ENCODE results near the gene CASP1.
"Not testable (repeated sequence)": the region's sequence is repeated elsewhere in the genome, so short reads cannot be mapped to it uniquely, and the experiment has no call there.

The CASP1 gene

DNA sequence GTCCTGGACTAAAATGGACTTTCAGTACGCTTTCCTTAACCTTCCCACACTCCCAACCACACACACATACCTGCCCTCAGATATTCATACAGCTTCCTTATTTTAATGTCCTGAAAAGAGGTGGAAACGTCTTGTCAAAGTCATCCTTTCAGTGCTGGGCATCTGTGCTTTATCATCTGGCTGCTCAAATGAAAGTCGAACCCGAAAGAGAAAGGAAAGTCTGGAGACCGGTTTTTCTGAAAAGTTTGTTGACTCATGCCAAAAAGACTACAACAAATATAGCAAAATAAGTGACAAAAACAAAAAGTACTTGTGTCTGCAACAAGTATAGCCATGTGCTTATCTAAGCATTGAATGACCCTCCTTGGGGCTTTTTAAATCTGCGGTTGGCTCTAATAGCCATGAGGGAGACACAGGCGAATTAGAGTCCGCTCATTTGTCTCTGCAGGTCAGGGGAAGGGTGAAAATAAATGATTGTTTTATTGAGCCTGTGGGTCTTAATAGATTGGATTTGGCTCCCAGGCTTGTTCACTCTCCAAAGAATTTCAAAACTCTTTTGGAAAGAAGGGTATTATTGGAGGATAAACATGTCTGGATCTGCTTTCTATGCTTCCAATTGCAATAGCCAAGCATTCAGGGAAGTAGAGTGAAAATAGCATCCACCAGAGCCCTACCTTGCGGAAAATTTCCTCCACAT, 28.4 kb upstream of the CASP1 start:
- not testable (repeated sequence) for H2AFZ ChIP-seq (ENCODE audit: low read depth, low read length); H3K4me1 ChIP-seq (ENCODE audit: insufficient read depth, low read length); H3K36me3 ChIP-seq (ENCODE audit: insufficient read depth, low read length); H3K9me3 ChIP-seq (ENCODE audit: low read length); H3K27me3 ChIP-seq (ENCODE audit: insufficient read depth, low read length); H3K4me3 ChIP-seq (ENCODE audit: low read length)

DNA sequence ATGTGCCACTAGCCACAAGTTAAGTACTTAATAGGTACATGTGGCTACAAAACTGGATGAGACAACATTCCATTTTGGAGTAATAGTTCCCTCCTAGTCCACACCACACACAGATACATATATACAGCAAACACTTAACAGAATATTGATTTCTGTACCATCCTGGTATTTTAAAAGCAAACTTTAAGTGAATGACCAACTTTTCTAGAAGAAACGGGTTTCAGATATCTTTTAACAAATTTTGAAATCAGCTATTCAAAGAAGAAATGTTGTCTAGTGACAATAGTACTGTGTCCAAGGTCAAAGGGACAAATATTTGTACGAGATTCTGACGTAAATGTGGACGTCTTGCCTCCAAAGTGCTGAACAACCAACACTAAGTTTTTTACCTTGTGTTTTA, 22.5 kb upstream of the CASP1 start:
- Histone ChIP-seq H2AFZ (ENCODE audit: low read depth, low read length) (no peak overlapping the region), H3K4me3 (ENCODE audit: low read length) (no peak overlapping the region), H3K4me1 (ENCODE audit: insufficient read depth, low read length) (no peaks in the 10 kb centered on the region)

DNA sequence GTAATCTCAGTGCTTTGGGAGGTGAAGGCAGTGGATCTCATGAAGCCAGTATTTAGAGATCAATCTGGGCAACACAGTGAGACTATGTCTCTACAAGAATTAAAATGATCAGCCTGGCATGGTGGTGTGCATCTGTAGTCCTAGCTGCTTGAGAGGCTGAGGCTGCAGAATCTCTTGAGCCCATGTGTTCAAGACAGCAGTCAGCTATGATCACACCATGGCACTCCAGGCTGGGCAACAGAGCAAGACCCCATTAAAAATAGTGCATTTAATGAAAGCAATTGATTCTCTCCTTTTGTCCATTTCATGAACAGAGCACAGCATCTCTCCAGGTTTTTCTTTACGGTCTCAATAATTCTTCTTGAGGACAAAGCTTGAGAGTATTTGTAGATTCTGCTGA, 21.5 kb upstream of the CASP1 start:
- no peaks in the 10 kb centered on the region for H3K36me3 ChIP-seq (ENCODE audit: insufficient read depth, low read length)
- H3K4me3 ChIP-seq (ENCODE audit: low read length) = no peak overlapping the region
- no peaks in the 10 kb centered on the region for H3K4me1 ChIP-seq (ENCODE audit: insufficient read depth, low read length)
- H3K27me3 ChIP-seq (ENCODE audit: insufficient read depth, low read length) = no peaks in the 10 kb centered on the region
- no peaks in the 10 kb centered on the region for H3K9me3 ChIP-seq (ENCODE audit: low read length)
- H2AFZ ChIP-seq (ENCODE audit: low read depth, low read length) = no peak overlapping the region

More for the DNA sequence above, 22.5 kb upstream of the CASP1 start:
- Histone ChIP-seq H3K36me3 (ENCODE audit: insufficient read depth, low read length) (no peaks in the 10 kb centered on the region), H3K9me3 (ENCODE audit: low read length) (no peaks in the 10 kb centered on the region), H3K27me3 (ENCODE audit: insufficient read depth, low read length) (no peaks in the 10 kb centered on the region)

DNA sequence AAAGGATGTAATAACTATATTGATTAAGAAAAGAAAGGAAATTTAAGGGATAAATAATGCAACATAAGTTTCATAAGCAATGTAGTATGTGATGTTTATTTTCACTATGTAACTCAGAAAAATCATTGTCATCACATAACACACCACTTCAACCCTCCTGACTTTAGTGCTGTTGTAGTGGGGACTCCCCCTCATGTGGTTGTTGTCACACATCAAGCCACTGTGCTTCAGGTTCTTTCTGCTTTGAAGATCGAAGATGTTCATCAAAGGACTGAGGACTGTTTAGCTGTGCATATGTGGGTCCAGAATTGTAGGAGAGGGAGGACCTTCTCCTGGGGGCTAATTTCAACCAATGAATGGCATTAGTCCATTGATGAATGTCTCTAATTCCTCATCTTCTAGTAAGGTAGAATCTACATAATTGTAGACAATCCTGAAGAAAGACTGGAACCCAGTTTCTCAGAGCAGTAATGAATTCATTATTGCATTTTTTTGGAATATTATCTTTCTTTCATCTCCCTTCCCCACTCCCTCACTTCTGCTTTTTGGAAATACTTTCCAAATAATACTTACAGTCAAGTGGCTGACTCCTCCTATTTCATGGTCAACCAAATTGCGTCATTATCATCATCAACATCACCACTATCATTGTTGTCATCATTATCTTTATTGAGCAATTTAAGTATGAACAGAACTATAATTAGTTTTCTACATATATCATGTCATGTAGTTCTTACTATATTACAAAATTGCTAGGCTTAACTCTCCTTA, 20.0 kb upstream of the CASP1 start:
- H3K9me3 ChIP-seq (ENCODE audit: low read length) = no peaks in the 10 kb centered on the region
- H3K4me1 ChIP-seq (ENCODE audit: insufficient read depth, low read length) = no peaks in the 10 kb centered on the region
- no peaks in the 10 kb centered on the region for H3K36me3 ChIP-seq (ENCODE audit: insufficient read depth, low read length)
- no peak overlapping the region for H2AFZ ChIP-seq (ENCODE audit: low read depth, low read length)
- no peak overlapping the region for H3K4me3 ChIP-seq (ENCODE audit: low read length)
- H3K27me3 ChIP-seq (ENCODE audit: insufficient read depth, low read length) = no peaks in the 10 kb centered on the region

DNA sequence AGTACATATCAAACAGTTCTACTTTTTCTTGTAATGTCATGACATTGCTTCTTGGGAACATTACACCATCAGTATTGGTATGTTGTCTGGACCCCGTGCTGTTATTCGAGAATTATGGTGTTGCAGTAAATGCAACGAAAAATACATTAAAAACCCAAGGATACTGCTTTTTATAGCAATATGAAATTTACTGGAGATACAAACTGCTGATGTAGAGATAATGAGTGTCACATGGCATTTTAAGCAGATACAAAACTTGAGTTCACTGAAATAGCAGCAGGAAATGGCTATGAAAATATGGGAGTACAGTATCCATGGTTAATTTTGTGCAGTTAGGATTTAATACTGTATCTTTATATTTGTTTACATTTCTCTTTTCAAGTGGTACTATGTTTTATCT, 17.5 kb upstream of the CASP1 start:
- Histone ChIP-seq H3K9me3 (ENCODE audit: low read length) (no peaks in the 10 kb centered on the region), H3K4me3 (ENCODE audit: low read length) (no peak overlapping the region), H2AFZ (ENCODE audit: low read depth, low read length) (no peak overlapping the region), H3K36me3 (ENCODE audit: insufficient read depth, low read length) (no peaks in the 10 kb centered on the region), H3K4me1 (ENCODE audit: insufficient read depth, low read length) (peaks cover 5% of the 10 kb centered on the region), H3K27me3 (ENCODE audit: insufficient read depth, low read length) (no peaks in the 10 kb centered on the region)

DNA sequence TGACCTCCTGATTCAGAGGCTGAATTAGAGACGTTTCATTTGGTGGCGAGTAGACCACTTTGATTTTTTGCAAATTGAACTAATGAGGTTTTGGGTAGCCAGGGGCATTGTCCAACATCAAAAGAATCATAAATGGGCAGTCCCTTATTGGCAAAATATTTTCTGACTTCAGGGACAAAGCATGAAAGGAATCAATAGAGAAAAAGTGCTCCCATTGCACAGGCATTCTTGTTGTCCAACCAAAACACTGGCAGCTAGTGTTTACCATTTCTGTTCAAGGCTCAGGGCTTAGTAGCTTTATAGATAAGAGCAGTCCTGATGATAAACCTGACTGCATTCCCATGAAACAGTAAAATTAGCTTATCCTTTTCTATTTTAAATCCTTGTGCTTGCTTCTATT, 16.6 kb upstream of the CASP1 start:
- Histone ChIP-seq H3K4me1 (ENCODE audit: insufficient read depth, low read length) (peaks cover 14% of the 10 kb centered on the region), H3K36me3 (ENCODE audit: insufficient read depth, low read length) (no peaks in the 10 kb centered on the region), H3K4me3 (ENCODE audit: low read length) (no peak overlapping the region), H2AFZ (ENCODE audit: low read depth, low read length) (no peak overlapping the region), H3K9me3 (ENCODE audit: low read length) (no peaks in the 10 kb centered on the region), H3K27me3 (ENCODE audit: insufficient read depth, low read length) (no peaks in the 10 kb centered on the region)

DNA sequence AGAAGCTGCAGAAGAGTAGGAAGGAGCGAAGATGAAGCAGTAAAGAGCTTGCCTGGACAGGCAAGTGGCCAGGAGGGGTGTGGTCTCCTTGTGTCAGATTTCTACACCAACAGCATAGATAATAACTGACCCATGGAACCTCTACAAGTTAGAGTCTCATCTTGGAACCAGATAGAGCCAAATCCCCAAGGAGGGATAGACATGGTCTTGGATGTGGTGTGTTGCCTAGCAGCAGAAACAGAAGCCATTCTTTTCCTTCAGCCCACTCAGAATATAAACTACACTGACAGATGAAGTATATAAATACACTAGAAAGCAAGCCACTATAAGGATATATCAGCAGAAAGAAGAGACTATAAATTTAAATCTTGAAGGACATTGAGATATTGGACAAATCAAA, 14.5 kb upstream of the CASP1 start:
- Histone ChIP-seq H3K36me3 (ENCODE audit: insufficient read depth, low read length) (no peaks in the 10 kb centered on the region), H2AFZ (ENCODE audit: low read depth, low read length) (no peak overlapping the region), H3K27me3 (ENCODE audit: insufficient read depth, low read length) (no peaks in the 10 kb centered on the region), H3K4me3 (ENCODE audit: low read length) (no peak overlapping the region), H3K4me1 (ENCODE audit: insufficient read depth, low read length) (peaks cover 16% of the 10 kb centered on the region), H3K9me3 (ENCODE audit: low read length) (no peaks in the 10 kb centered on the region)

DNA sequence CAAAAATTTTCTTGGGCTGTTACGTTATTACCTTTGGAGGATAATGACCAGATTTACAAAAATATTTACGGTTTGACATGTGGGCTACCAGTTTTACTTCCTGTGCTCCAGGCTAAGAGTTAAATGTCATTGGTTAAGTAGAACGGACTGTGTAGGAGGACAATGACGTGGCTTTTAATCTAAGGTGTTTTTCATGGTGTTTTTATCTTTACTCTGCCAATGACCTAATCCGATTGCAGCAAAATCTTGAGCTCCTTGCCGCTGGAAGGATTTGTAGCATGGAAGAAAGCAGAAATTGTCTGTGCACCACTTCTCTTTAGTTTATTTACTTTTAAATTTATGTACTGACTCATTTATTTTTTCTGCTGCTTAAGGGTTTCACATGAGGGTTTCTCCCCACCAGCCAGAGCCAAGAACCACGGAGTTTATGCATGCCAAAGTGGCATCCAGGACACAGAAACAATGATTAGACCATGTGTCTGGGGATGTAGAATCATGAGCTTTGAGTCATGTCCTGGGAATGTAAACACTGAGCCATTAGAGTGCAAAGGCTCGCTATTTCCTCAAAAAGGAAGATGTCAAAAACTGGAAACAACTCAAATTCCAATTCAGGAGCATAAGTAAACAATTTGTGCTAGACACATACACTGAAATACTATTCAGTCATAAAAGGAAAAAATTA, 12.1 kb upstream of the CASP1 start:
- H3K36me3 ChIP-seq (ENCODE audit: insufficient read depth, low read length) = no peaks in the 10 kb centered on the region
- no peaks in the 10 kb centered on the region for H3K9me3 ChIP-seq (ENCODE audit: low read length)
- no peaks in the 10 kb centered on the region for H3K27me3 ChIP-seq (ENCODE audit: insufficient read depth, low read length)
- H3K4me3 ChIP-seq (ENCODE audit: low read length) = no peak overlapping the region
- H3K4me1 ChIP-seq (ENCODE audit: insufficient read depth, low read length) = peaks cover 16% of the 10 kb centered on the region
- H2AFZ ChIP-seq (ENCODE audit: low read depth, low read length) = no peak overlapping the region

DNA sequence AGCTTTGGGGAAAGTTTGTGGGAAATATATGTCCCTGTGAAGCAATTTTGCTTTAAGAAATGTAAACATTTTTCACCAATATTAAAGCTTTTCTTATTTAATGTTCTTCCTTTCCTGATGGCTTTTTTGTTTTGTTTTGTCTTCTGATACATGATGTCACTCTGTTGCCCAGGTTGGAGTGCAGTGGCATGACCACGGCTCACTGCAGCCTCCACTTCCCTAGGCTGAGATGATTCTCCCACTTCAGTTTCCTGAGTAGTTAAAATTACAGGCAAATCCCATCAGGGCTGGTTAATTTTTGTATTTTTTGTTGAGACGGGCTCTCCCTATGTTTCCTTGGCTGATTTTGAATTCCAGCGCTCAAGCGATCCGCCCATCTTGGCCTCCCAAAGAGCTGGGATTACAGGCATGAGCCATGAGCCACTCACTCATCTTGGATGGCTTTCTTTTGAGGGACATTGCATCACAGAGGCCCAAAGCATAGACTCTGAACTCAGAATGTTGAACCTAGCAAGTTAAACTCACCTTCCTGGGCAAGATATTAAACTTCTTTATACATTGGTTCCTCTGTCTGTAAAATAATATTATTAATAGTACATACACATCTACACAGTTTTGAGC, 10.8 kb upstream of the CASP1 start:
- no peaks in the 10 kb centered on the region for H3K9me3 ChIP-seq (ENCODE audit: low read length)
- no peaks in the 10 kb centered on the region for H3K36me3 ChIP-seq (ENCODE audit: insufficient read depth, low read length)
- H2AFZ ChIP-seq (ENCODE audit: low read depth, low read length) = no peak overlapping the region
- no peaks in the 10 kb centered on the region for H3K27me3 ChIP-seq (ENCODE audit: insufficient read depth, low read length)
- H3K4me3 ChIP-seq (ENCODE audit: low read length) = no peak overlapping the region
- H3K4me1 ChIP-seq (ENCODE audit: insufficient read depth, low read length) = peaks cover 16% of the 10 kb centered on the region

DNA sequence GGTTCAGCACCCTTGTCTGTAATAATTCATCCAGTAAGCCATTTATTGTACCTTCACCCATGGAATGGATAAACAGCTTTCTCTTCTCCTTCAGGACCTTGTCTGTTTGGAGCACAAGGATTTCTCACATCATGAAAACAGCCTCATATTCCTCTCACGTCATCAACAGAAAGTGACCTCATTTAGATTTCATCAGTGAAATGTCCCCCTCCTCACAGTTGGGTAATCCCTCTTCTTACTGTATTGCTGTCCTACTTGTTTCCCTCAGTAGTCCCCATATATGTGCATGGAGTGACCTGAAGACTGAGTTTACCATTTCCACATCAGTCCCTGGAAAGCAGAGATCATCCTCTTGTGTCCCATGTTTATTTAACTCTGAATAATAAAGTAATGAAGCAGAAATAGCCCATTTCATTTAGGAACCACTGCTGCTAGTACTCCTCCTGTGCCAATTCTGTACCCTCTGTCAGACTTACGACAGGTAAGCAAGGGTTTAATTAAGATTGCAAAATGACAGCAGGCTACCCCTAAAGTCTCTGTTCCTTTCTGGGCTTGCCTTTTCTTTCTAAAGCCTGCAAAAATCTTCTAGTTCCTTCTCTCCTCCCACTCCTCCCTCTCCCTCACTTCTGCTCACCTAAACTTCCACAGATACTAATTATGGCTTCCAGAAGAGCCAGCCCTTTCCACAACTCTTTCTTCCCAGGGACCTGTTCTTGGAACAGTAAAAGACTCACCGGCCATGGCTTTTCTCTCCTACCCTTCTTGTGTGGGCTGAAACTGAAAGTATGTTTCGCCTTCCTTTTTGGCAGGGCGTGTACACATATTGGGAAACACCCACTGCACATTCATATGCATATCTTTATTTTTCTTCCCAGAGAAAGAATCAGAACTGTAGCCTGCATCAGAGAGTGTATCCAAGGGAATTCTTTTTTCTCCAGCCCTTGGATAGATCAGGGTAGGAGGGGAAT, 9.9 kb upstream of the CASP1 start, which contains the start of gene CARD16:
TSS of gene CARD16 (minus strand) at position 779 of the 968 bp plus-strand sequence. CDS start at position 741, 38 bp downstream.
- not testable (repeated sequence) for H3K27me3 ChIP-seq (ENCODE audit: insufficient read depth, low read length); H3K9me3 ChIP-seq (ENCODE audit: low read length); H3K36me3 ChIP-seq (ENCODE audit: insufficient read depth, low read length); H2AFZ ChIP-seq (ENCODE audit: low read depth, low read length); H3K4me3 ChIP-seq (ENCODE audit: low read length)
- H3K4me1 ChIP-seq (ENCODE audit: insufficient read depth, low read length) = peaks cover 16% of the 10 kb centered on the region

DNA sequence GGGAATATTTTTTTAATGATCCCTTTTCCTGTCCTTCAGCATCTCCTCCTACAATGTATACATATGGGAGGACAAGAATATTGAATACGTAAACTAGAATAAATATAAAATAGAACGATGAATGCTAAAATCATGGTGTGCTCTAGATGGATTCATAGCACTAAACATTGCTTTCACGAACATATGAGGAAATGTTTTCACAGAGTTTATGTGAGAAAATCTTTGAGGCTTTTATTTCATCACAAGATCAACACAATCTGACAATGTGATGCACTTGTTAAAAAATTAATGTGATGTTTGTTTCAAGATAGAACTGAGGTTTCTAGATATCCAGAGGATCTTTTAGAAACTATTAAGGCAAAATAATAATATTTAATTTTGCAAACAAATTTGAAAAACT, 7.2 kb upstream of the CASP1 start:
- H3K27me3 ChIP-seq (ENCODE audit: insufficient read depth, low read length) = no peaks in the 10 kb centered on the region
- H3K4me1 ChIP-seq (ENCODE audit: insufficient read depth, low read length) = peaks cover 8% of the 10 kb centered on the region
- H3K36me3 ChIP-seq (ENCODE audit: insufficient read depth, low read length) = no peaks in the 10 kb centered on the region
- H3K9me3 ChIP-seq (ENCODE audit: low read length) = no peaks in the 10 kb centered on the region
- H2AFZ ChIP-seq (ENCODE audit: low read depth, low read length) = no peak overlapping the region
- no peak overlapping the region for H3K4me3 ChIP-seq (ENCODE audit: low read length)

DNA sequence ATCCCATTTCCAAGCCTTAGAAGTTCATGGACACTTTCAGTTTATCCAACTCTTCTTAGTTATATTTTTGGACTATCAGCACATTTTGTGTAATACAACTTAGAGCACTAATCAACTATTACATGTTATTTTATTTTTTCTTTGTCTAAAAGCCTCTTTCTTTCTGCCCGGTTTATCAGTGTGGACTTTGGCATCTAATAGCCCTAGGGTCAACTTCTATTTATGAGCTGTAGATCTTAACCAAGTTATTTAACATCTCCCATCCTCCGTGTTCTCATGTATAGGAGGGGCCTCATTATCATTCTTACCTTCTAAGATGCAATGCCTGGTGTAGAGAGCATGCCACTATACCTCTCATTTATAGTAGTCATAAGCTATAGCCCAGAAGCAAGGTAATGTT, 5.8 kb upstream of the CASP1 start:
- Histone ChIP-seq H3K4me3 (ENCODE audit: low read length) (no peak overlapping the region), H3K9me3 (ENCODE audit: low read length) (no peaks in the 10 kb centered on the region), H3K4me1 (ENCODE audit: insufficient read depth, low read length) (no peaks in the 10 kb centered on the region), H3K27me3 (ENCODE audit: insufficient read depth, low read length) (no peaks in the 10 kb centered on the region), H2AFZ (ENCODE audit: low read depth, low read length) (no peak overlapping the region), H3K36me3 (ENCODE audit: insufficient read depth, low read length) (no peaks in the 10 kb centered on the region)
